Adipocyte (in vitro differentiated cells): ENCODE data around the gene VPS29.
"Not testable (repeated sequence)": the region's sequence is repeated elsewhere in the genome, so short reads cannot be mapped to it uniquely, and the experiment has no call there.

Source experiments
- DNase-seq: peaks from one replicate; pipeline ENCODE4 v3.0.0-alpha.2; 2015; ENCODE audit warnings: low read depth
- H3K27me3 ChIP-seq: replicated peaks from 2 replicates; pipeline ENCODE4 v1.7.0; 2013; ENCODE audit warnings: mild to moderate bottlenecking, low read length, moderate library complexity; ENCODE audit not compliant: control insufficient read depth, insufficient read depth
- H3K36me3 ChIP-seq: 2 replicates; pipeline ENCODE4 v1.7.0; 2013; ENCODE audit warnings: low read length, mild to moderate bottlenecking, moderate library complexity; ENCODE audit not compliant: control insufficient read depth, insufficient read depth, severe bottlenecking
- H3K4me1 ChIP-seq: 2 replicates; pipeline ENCODE4 v1.7.0; 2013; ENCODE audit warnings: mild to moderate bottlenecking, low read length, moderate library complexity; ENCODE audit not compliant: control insufficient read depth, insufficient read depth
- H3K4me3 ChIP-seq: 2 replicates; pipeline ENCODE4 v1.7.0; 2013; ENCODE audit warnings: mild to moderate bottlenecking, low read length, moderate library complexity
- H3K9ac ChIP-seq: 2 replicates; pipeline ENCODE4 v1.7.0; 2013; ENCODE audit warnings: mild to moderate bottlenecking, low read length, moderate library complexity
- H3K9me3 ChIP-seq: 2 replicates; pipeline ENCODE4 v1.7.0; 2013; ENCODE audit warnings: mild to moderate bottlenecking, low read length, moderate library complexity; ENCODE audit not compliant: control insufficient read depth

Gene VPS29

DNA sequence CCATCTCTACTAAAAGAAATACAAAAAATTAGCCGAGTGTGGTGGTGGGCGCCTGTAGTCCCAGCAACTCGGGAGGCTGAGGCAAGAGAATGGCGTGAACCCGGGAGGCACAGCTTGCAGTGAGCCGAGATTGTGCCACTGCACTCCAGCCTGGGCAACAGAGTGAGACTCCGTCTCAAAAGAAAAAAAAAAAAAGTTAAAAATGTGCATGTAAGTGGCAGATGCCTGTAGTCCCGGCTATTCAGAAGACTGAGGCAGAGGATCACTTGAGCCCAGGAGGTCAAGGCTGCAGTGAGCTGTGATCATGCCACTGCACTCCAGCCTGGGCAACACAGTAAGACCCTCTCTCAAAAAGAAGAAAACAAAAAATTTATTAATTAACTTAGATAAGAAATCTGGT is 16.1 kb upstream of the VPS29 start:
- DNase-seq, H3K4me3 ChIP-seq, H3K27me3 ChIP-seq, H3K36me3 ChIP-seq, H3K9ac ChIP-seq, H3K4me1 ChIP-seq, H3K9me3 ChIP-seq: not testable (repeated sequence)

DNA sequence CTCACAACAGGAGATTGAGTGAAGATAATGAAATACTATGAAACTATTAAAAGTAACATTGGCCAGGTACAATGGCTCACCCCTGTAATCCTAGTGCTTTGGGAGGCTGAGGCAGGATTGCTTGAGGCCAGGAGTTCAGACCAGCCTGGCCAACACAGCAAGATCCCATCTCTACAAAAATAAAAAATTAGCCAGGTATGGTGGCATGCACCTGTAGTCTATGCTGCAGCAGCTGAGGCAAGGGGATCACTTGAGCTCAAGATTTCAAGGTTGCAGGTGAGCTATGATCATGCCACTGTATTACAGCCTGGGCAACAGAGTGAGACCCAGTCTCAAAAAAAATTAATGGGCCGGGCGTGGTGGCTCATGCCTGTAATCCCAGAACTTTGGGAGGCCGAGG is 15.1 kb upstream of the VPS29 start:
- H3K9ac ChIP-seq, result no peak overlapping the region

DNA sequence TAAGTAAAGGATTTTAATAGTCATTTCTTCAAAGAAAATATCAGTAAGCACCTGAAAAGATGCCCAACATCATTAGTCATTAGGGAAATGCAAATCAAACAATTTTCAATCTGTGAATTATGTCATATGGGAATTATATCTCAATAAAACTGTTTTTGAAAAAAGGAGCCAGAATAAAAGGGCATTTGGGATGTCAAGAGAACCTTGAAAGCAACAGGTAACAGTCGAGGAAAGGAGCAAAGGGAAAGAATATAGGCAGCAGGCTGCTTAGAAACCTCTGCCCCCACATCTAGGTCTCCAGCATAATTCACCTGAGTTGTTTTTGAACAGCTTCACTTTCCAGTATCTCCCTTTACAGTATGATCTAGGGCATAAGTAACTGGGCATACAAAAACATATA is 12.5 kb upstream of the VPS29 start:
- peaks cover 4% of the 10 kb centered on the region for H3K4me1 ChIP-seq
- no peak overlapping the region for H3K9ac ChIP-seq
- no peaks in the 10 kb centered on the region for H3K9me3 ChIP-seq
- no peaks in the 10 kb centered on the region for H3K36me3 ChIP-seq
- no peak overlapping the region for H3K4me3 ChIP-seq
- DNase-seq, result no peak
- no peaks in the 10 kb centered on the region for H3K27me3 ChIP-seq

More for the DNA sequence above, 15.1 kb upstream of the VPS29 start:
- H3K27me3 ChIP-seq, result no peaks in the 10 kb centered on the region
- H3K36me3 ChIP-seq, result no peaks in the 10 kb centered on the region
- peaks cover 7% of the 10 kb centered on the region for H3K4me1 ChIP-seq
- no peak overlapping the region for H3K4me3 ChIP-seq
- H3K9me3 ChIP-seq, result no peaks in the 10 kb centered on the region
- no peak for DNase-seq

DNA sequence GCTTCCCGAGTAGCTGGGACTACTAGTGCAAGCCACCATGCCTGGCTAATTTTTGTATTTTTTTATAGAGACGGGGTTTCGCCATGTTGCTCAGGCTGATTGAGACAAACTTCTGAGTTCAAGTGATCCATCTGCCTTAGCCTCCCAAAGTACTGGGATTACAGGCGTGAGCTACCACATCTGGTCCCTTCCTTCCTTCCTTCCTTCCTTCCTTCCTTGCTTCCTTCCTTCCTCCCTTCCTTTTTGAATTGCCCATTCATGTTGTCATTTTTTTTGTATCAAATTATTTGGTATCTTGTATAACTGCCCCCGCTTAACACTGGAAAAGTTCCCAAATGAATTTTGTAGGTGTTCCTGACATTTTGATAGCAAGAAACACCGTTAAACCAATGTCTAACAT is 11.9 kb upstream of the VPS29 start:
- DNase-seq, result no peak

DNA sequence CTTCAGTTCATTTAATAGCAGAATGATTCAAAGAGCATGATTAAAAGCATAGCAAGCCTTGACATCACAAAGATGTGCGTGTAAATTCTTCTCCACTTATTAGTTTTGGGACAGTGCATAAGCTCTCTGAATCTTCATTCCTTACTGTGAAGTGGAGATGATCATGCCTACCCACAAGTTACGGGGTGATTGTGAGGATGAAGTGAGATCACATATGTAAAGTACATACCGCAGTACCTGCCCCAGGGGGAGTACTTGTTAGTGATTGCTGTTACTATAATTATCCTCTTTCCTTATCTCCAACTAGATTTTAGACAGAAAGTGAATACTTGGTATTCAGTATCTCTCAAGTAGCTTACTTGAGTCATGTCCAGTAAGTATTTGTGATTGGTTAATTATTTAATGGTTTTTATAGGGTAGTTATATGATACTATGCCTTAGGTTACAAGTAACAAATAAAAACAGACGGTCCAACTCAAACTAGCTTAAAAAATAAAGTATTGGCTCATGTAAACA is 6.2 kb upstream of the VPS29 start:
- peaks cover 4% of the 10 kb centered on the region for H3K4me1 ChIP-seq
- no peaks in the 10 kb centered on the region for H3K27me3 ChIP-seq
- no peak overlapping the region for H3K9ac ChIP-seq
- H3K36me3 ChIP-seq, result no peaks in the 10 kb centered on the region
- no peak overlapping the region for H3K4me3 ChIP-seq
- no peaks in the 10 kb centered on the region for H3K9me3 ChIP-seq
- DNase-seq, result no peak

More for the DNA sequence above, 11.9 kb upstream of the VPS29 start:
- H3K9ac ChIP-seq, result no peak overlapping the region
- no peaks in the 10 kb centered on the region for H3K36me3 ChIP-seq
- H3K4me3 ChIP-seq, result no peak overlapping the region
- peaks cover 4% of the 10 kb centered on the region for H3K4me1 ChIP-seq
- H3K27me3 ChIP-seq, result no peaks in the 10 kb centered on the region
- no peaks in the 10 kb centered on the region for H3K9me3 ChIP-seq

DNA sequence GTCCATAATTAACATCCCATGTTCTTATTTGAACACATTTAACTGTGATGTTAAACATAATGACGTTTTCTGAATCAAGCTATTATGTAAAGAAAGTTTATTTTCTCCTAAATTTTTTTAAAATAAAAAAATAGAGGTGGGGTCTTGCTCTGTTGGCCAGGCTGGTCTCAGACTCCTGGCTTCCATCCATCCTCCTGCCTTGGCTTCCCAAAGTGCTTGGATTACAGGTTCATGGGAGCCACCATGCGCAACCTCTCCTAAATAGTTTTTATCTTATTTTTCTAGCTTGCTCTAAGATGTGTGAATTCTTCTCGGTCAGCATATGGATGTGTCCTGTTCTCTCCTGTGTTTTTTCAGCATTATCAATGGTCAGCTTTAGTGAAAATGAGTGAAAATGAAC is 3.4 kb upstream of the VPS29 start:
- Histone ChIP-seq H3K36me3 (no peaks in the 10 kb centered on the region), H3K4me3 (no peak overlapping the region), H3K4me1 (peaks cover 12% of the 10 kb centered on the region), H3K9me3 (no peaks in the 10 kb centered on the region), H3K27me3 (no peaks in the 10 kb centered on the region), H3K9ac (no peak overlapping the region)
- no peak for DNase-seq

DNA sequence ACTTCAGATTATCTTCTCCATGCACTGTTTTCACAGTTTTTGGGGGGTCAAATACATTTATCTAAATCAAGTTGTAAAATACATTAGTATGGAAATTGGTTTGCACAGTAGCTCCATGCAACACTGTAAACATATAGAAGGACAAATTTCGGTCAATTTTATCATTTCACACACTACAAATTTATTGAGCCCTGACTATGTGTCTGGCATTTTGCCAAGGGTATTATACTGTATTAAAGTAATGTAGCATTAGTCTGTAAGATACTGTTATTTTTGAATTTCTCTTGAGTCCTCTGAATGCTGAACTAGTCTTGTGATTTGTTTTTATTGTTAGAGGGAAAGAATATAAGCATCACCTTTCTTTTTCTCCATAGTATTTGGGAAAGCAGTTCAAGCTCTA is 1.5 kb upstream of the VPS29 start:
- no peaks in the 10 kb centered on the region for H3K9me3 ChIP-seq
- no peak overlapping the region for H3K4me3 ChIP-seq
- DNase-seq, result no peak
- H3K36me3 ChIP-seq, result no peaks in the 10 kb centered on the region
- no peaks in the 10 kb centered on the region for H3K27me3 ChIP-seq
- peaks cover 31% of the 10 kb centered on the region for H3K4me1 ChIP-seq
- H3K9ac ChIP-seq, result no peak overlapping the region

DNA sequence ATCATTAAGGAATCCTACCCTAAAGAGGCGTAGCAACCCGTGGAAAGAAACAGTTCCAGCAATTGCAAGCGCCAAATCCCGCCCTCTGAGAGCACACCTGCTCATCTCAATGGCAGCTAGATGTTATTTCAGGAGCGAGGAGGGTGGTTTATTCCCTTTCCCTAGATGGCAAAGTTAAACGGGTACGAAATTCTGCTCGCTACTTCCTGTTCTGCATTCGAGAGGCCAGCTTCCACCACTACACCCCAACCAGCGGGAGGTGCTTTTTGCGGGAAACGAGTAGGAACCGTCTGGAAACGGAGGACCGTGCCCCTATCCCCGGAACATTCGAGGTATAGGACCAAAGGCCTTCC is 536 bp downstream of the VPS29 start:
- no peaks in the 10 kb centered on the region for H3K27me3 ChIP-seq

DNA sequence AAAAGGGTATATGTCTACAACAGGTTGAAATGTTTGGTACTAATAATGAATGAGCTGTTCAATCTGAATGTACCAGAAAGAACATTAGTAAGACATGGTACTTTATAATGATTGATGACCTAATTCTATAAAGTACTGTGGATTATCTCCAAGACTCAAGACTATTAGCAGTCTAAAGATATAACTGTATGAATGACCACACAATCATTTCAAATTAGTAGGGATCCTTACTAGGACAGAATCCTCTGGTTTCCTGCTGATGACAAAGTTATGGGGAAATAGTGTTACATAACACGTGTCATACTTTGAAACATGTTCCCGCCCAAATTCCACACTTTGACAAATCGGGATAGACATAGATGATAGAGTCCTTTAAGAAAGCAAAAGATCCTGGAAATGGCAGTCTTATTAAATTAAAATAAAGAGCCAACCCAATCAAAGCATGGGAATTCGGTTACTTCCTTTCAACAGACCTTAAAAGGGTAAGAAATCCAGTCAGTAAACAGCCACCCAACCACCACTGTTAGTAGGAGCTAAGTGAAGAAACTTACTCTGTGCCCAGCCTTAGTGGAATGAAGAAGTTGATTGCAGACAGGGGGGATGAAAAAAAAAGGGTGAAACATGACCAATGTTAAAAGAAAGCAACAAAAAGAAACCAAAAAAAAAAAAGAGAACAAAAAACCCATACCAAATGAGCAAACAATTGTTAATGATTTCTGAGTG is 2.8 kb downstream of the VPS29 start:
- DNase-seq, result peak; percentile 21
- Histone ChIP-seq H3K4me3 (peak overlapping the region; percentile 10), H3K27me3 (no peaks in the 10 kb centered on the region), H3K36me3 (peaks cover 26% of the 10 kb centered on the region), H3K9me3 (no peaks in the 10 kb centered on the region), H3K4me1 (peaks cover 34% of the 10 kb centered on the region), H3K9ac (no peak overlapping the region)

More for the DNA sequence above, 536 bp downstream of the VPS29 start:
- peak; percentile 67 for DNase-seq
- Histone ChIP-seq H3K9me3 (no peaks in the 10 kb centered on the region), H3K4me1 (peaks cover 34% of the 10 kb centered on the region), H3K4me3 (peak overlapping the region; percentile 94), H3K9ac (peak overlapping the region; percentile 92), H3K36me3 (peaks cover 5% of the 10 kb centered on the region)

DNA sequence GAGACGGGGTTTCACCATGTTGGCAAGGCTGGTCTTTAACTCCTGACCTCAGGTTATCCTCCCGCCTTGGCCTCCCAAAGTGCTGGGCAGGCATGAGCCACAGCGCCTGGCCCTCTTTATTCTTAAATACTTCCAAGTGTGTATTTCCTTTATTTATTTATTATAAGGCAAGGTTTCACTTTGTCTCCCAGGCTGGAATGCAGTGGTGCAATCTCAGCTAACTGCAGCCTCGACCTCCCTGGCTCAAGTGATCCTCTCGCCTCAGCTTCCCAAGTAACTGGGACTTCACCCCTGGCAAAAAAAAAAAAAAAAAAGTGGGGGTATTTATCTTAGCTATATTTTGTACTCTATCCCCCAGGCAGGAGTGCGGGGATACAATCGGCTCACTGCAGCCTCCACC is 26.5 kb downstream of the VPS29 start:
- Histone ChIP-seq H3K4me3 (no peak overlapping the region), H3K36me3 (peaks cover 1% of the 10 kb centered on the region), H3K27me3 (no peaks in the 10 kb centered on the region), H3K9ac (no peak overlapping the region), H3K4me1 (no peaks in the 10 kb centered on the region), H3K9me3 (no peaks in the 10 kb centered on the region)
- DNase-seq, result peak; percentile 21

DNA sequence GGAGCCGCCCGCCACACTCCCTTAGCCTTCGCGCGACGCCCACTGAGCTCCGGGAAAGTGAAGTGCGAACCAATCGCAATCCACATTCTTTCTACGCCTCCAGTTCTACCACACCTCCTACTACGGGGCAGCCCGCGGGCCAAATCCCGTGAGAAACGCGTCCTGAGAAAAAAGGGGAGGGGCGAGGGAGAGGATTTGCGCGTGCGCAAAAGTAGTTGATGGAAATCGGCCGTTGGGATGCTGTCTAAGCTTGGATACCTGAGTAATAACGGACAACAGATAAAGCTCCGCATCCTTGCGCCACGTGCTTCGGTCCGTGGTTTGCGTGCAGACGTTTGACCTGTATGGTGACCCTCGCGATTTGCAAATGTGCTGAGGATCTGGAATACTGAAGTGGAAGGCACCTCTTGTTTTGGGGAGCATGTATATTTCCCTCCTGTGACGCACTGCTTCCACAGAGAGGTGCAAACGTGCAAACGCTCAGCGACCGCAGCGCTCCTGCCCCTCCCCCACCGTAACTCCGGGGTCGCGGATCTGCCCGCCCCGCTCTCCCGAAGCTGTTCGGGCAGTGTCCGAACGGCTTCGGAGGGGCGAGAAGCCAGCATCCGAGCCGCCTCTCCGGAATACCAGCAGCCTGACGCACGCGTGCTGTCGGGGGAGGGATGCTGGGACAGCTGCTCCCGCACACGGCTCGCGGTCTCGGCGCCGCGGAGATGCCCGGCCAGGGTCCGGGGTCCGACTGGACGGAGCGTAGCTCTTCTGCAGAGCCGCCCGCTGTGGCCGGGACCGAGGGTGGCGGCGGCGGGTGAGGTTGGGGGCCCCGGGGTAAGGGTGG is 33.5 kb downstream of the VPS29 start, which contains the start of the genes FAM216A and GPN3:
FAM216A (plus strand) TSS at position 632 of the 835 bp plus-strand sequence; CDS start at position 663, 31 bp downstream.
GPN3 (minus strand) TSS at position 44 of the 835 bp plus-strand sequence. CDS start 54 bp downstream, outside the sequence.
- peak; percentile 99 for DNase-seq
- no peaks in the 10 kb centered on the region for H3K9me3 ChIP-seq
- H3K4me3 ChIP-seq, result peak within 1 kb of the TSS; percentile 96
- H3K27me3 ChIP-seq, result no peaks in the 10 kb centered on the region
- H3K36me3 ChIP-seq, result peaks cover 11% of the 10 kb centered on the region
- H3K9ac ChIP-seq, result peak within 1 kb of the TSS; percentile 94
- peaks cover 13% of the 10 kb centered on the region for H3K4me1 ChIP-seq
